LNCaP clone FGC (cell line): ENCODE measurements around the gene BMP5.

Experiments
- DNase-seq: peaks from one replicate; pipeline ENCODE4 v3.0.0-alpha.2; 2011; ENCODE audit warnings: low read depth
- H3K4me3 ChIP-seq: 2 replicates; pipeline ENCODE4 v1.5.1; 2011; ENCODE audit warnings: mild to moderate bottlenecking, low read depth, low read length, control low read depth
- CTCF ChIP-seq: IDR thresholded peaks from 2 replicates; pipeline ENCODE4 v1.5.1; 2012; ENCODE audit warnings: mild to moderate bottlenecking; ENCODE audit not compliant: control insufficient read depth, insufficient read depth; ENCODE audit errors: extremely low read depth

Gene BMP5

GRCh38 chr6:55853008-55854001, 22.1 kb downstream of the BMP5 start:
- H3K4me3 ChIP-seq, result no peak overlapping the region
- no peak for DNase-seq
- no peak for TF ChIP-seq CTCF

GRCh38 chr6:55841341-55841740, 34.0 kb downstream of the BMP5 start:
- H3K4me3 ChIP-seq, result no peak overlapping the region
- no peak for DNase-seq
- TF ChIP-seq CTCF, result no peak

GRCh38 chr6:55839080-55839479, 36.3 kb downstream of the BMP5 start:
- TF ChIP-seq CTCF, result no peak
- H3K4me3 ChIP-seq, result no peak overlapping the region
- DNase-seq, result no peak

- no peak for TF ChIP-seq CTCF
- H3K4me3 ChIP-seq, result no peak overlapping the region
- no peak for DNase-seq
These were observed 38.4 kb downstream of the BMP5 start for GRCh38 chr6:55836945-55837344.

- peak; percentile 28 for DNase-seq
- TF ChIP-seq CTCF, result no peak
- H3K4me3 ChIP-seq, result no peak overlapping the region
These were observed 38.9 kb downstream of the BMP5 start for GRCh38 chr6:55836481-55836880.

- DNase-seq, result no peak
- no peak for TF ChIP-seq CTCF
- no peak overlapping the region for H3K4me3 ChIP-seq
These were observed 40.2 kb downstream of the BMP5 start for GRCh38 chr6:55835220-55835619.

- DNase-seq, result no peak
- H3K4me3 ChIP-seq, result no peak overlapping the region
- no peak for TF ChIP-seq CTCF
These were observed 42.1 kb downstream of the BMP5 start for GRCh38 chr6:55833284-55833683.
